OCI-LY3 (cell line): Measurements from ENCODE around the gene ZNF560.

Source experiments
- H2AFZ ChIP-seq: fragments of 200-600, 300-600 bp; shearing (Covaris generic); 2 replicates; pipeline ENCODE4 v1.6.0; 2014; ENCODE audit warnings: antibody characterized with exemption, low read depth, low read length
- H3K27ac ChIP-seq: fragments of 200-600, 300-600 bp; sonication (generic); 2 replicates; pipeline ENCODE4 v1.5.1; 2014; ENCODE audit warnings: mild to moderate bottlenecking, low read length, moderate library complexity, mixed read lengths
- H3K27me3 ChIP-seq: fragments of 200-600, 300-600 bp; sonication (generic); 2 replicates; pipeline ENCODE4 v1.6.1; 2014; ENCODE audit warnings: low read depth, low read length, mixed read lengths
- H3K36me3 ChIP-seq: fragments of 200-600, 300-600 bp; sonication (generic); replicated peaks from 2 replicates; pipeline ENCODE3; 2014; ENCODE audit warnings: low read depth, low read length, mixed read lengths
- H3K4me1 ChIP-seq: fragments of 300-600, 200-600 bp; sonication (generic); 2 replicates; pipeline ENCODE4 v1.6.1; 2014; ENCODE audit warnings: low read length, mixed read lengths
- H3K4me2 ChIP-seq: fragments of 200-600, 300-600 bp; sonication (generic); 2 replicates; pipeline ENCODE4 v1.6.1; 2014; ENCODE audit warnings: low read length, mixed read lengths
- H3K4me3 ChIP-seq: fragments of 300-600, 200-600 bp; sonication (generic); 2 replicates; pipeline ENCODE4 v1.5.1; 2014; ENCODE audit warnings: antibody characterized with exemption, mild to moderate bottlenecking, low read length, moderate library complexity
- H3K79me2 ChIP-seq: fragments of 300-600, 200-600 bp; shearing (Covaris generic); 2 replicates; pipeline ENCODE4 v1.6.1; 2014; ENCODE audit warnings: mild to moderate bottlenecking, low read length, mixed read lengths
- H3K9ac ChIP-seq: fragments of 300-600, 200-600 bp; shearing (Covaris generic); 2 replicates; pipeline ENCODE4 v1.6.0; 2014; ENCODE audit warnings: mild to moderate bottlenecking, low read length, moderate library complexity
- H3K9me3 ChIP-seq: fragments of 200-600, 300-600 bp; shearing (Covaris generic); 2 replicates; pipeline ENCODE4 v1.6.1; 2014; ENCODE audit warnings: low read length, mixed read lengths; ENCODE audit not compliant: insufficient read depth
- H4K20me1 ChIP-seq: fragments of 200-600, 300-600 bp; sonication (generic); 2 replicates; pipeline ENCODE4 v1.6.1; 2016; ENCODE audit warnings: low read length, mixed read lengths; ENCODE audit not compliant: insufficient read depth
- CTCF ChIP-seq: fragments of 200-600, 300-600 bp; sonication (generic); IDR thresholded peaks from 2 replicates; pipeline ENCODE4 v1.5.1; 2014; ENCODE audit warnings: antibody characterized with exemption, low read length, low read depth
- EZH2phosphoT487 ChIP-seq: fragments of 200-600 bp; shearing (Covaris generic); IDR thresholded peaks from 2 replicates; pipeline ENCODE4 v1.6.1; 2018; ENCODE audit warnings: antibody characterized with exemption, mixed run types, low read depth

The ZNF560 gene

GRCh38 chr19:9487016-9487415 is 11.4 kb downstream of the ZNF560 start:
- Histone ChIP-seq H3K27ac (no peak overlapping the region), H3K4me2 (no peak overlapping the region), H2AFZ (no peak overlapping the region), H3K79me2 (no peaks in the 10 kb centered on the region), H3K27me3 (no peaks in the 10 kb centered on the region), H4K20me1 (no peaks in the 10 kb centered on the region), H3K36me3 (no peaks in the 10 kb centered on the region), H3K9me3 (peaks cover 29% of the 10 kb centered on the region), H3K9ac (no peak overlapping the region), H3K4me1 (no peaks in the 10 kb centered on the region), H3K4me3 (no peak overlapping the region)
- TF ChIP-seq EZH2phosphoT487 (no peak), CTCF (no peak)

GRCh38 chr19:9485140-9485539 is 13.3 kb downstream of the ZNF560 start:
- H3K27ac ChIP-seq: no peak overlapping the region

GRCh38 chr19:9474975-9475374 is 23.4 kb downstream of the ZNF560 start:
- Histone ChIP-seq H3K4me2 (no peak overlapping the region), H3K36me3 (no peaks in the 10 kb centered on the region), H3K79me2 (no peaks in the 10 kb centered on the region), H3K4me3 (no peak overlapping the region), H4K20me1 (no peaks in the 10 kb centered on the region), H2AFZ (no peak overlapping the region), H3K4me1 (no peaks in the 10 kb centered on the region), H3K9me3 (peaks cover 20% of the 10 kb centered on the region), H3K27ac (no peak overlapping the region), H3K27me3 (no peaks in the 10 kb centered on the region), H3K9ac (no peak overlapping the region)
- no peak for TF ChIP-seq EZH2phosphoT487
- no peak for TF ChIP-seq CTCF

More at GRCh38 chr19:9485140-9485539, 13.3 kb downstream of the ZNF560 start:
- Histone ChIP-seq H3K9me3 (peaks cover 29% of the 10 kb centered on the region), H3K4me3 (no peak overlapping the region), H3K79me2 (no peaks in the 10 kb centered on the region), H4K20me1 (no peaks in the 10 kb centered on the region), H3K4me1 (no peaks in the 10 kb centered on the region), H3K27me3 (no peaks in the 10 kb centered on the region), H3K9ac (no peak overlapping the region), H2AFZ (no peak overlapping the region), H3K4me2 (no peak overlapping the region), H3K36me3 (no peaks in the 10 kb centered on the region)
- TF ChIP-seq EZH2phosphoT487: no peak

- Histone ChIP-seq H3K27me3 (no peaks in the 10 kb centered on the region), H3K9ac (no peak overlapping the region), H3K4me3 (no peak overlapping the region), H3K9me3 (peaks cover 47% of the 10 kb centered on the region), H3K4me1 (no peaks in the 10 kb centered on the region), H3K27ac (no peak overlapping the region), H3K36me3 (no peaks in the 10 kb centered on the region), H4K20me1 (no peaks in the 10 kb centered on the region), H2AFZ (no peak overlapping the region), H3K4me2 (no peak overlapping the region), H3K79me2 (no peaks in the 10 kb centered on the region)
- no peak for TF ChIP-seq EZH2phosphoT487
- TF ChIP-seq CTCF: no peak
Observed at GRCh38 chr19:9467161-9467560, 31.3 kb downstream of the ZNF560 start.

GRCh38 chr19:9461938-9462337 is 36.5 kb downstream of the ZNF560 start:
- Histone ChIP-seq H2AFZ (no peak overlapping the region), H3K4me2 (no peak overlapping the region), H4K20me1 (no peaks in the 10 kb centered on the region), H3K4me3 (no peak overlapping the region), H3K4me1 (no peaks in the 10 kb centered on the region), H3K79me2 (no peaks in the 10 kb centered on the region), H3K27me3 (no peaks in the 10 kb centered on the region), H3K27ac (no peak overlapping the region), H3K9me3 (peaks cover 25% of the 10 kb centered on the region), H3K36me3 (no peaks in the 10 kb centered on the region), H3K9ac (no peak overlapping the region)
- TF ChIP-seq CTCF (no peak), EZH2phosphoT487 (no peak)
